Activated CD4-positive, CD25-positive, alpha-beta regulatory T cell treated with anti-CD3 and anti-CD28 coated beads, Interleukin-2, amount 50 U/mL, for 24 hours (primary cell): ENCODE measurements around the gene PIK3CD.
"Not testable (repeated sequence)": the region's sequence is repeated elsewhere in the genome, so short reads cannot be mapped to it uniquely, and the experiment has no call there.

Experiments
- ATAC-seq, 2 donors: fragments of 150-1000 bp; cut with Tn5 transposase; one replicate each; pipeline ENCODE4 v1.10.0; 2021; ENCODE audit warnings: mild to moderate bottlenecking in 1 of 2, moderate library complexity in 1 of 2

The PIK3CD gene

GRCh38 chr1:9654834-9655723, 3.5 kb downstream of the PIK3CD start:
- peak; percentile 62 to 63 for ATAC-seq

GRCh38 chr1:9655836-9656235, 4.3 kb downstream of the PIK3CD start:
- no peak for ATAC-seq

GRCh38 chr1:9657521-9658032, 6.0 kb downstream of the PIK3CD start:
- no peak for ATAC-seq

- no peak for ATAC-seq
Observed at GRCh38 chr1:9658199-9658598, 6.7 kb downstream of the PIK3CD start.

GRCh38 chr1:9659328-9659727, 7.8 kb downstream of the PIK3CD start:
- ATAC-seq, result no peak

GRCh38 chr1:9663257-9663656, 11.7 kb downstream of the PIK3CD start:
- no peak for ATAC-seq

GRCh38 chr1:9665193-9665592, 13.7 kb downstream of the PIK3CD start:
- ATAC-seq, result no peak

GRCh38 chr1:9668080-9668479, 16.5 kb downstream of the PIK3CD start:
- no peak for ATAC-seq

- peak; percentile 73 to 80 for ATAC-seq
Observed at GRCh38 chr1:9670085-9670484, 18.6 kb downstream of the PIK3CD start.

GRCh38 chr1:9671377-9672140, 20.0 kb downstream of the PIK3CD start:
- peak; percentile 81 to 95 for ATAC-seq

- no peak for ATAC-seq
Observed at GRCh38 chr1:9672444-9672843, 20.9 kb downstream of the PIK3CD start.

- ATAC-seq, result no peak
Observed at GRCh38 chr1:9675393-9675792, 23.9 kb downstream of the PIK3CD start.

- not testable (repeated sequence) for ATAC-seq
Observed at GRCh38 chr1:9676128-9676527, 24.6 kb downstream of the PIK3CD start.

- no peak for ATAC-seq
Observed at GRCh38 chr1:9676815-9677393, 25.4 kb downstream of the PIK3CD start.

- no peak for ATAC-seq
Observed at GRCh38 chr1:9680091-9680490, 28.6 kb downstream of the PIK3CD start.

- ATAC-seq, result no peak
Observed at GRCh38 chr1:9680828-9681227, 29.3 kb downstream of the PIK3CD start.

- ATAC-seq, result no peak
Observed at GRCh38 chr1:9684801-9685200, 33.3 kb downstream of the PIK3CD start.

- peak; percentile 67 to 75 for ATAC-seq
Observed at GRCh38 chr1:9687120-9687873, 35.8 kb downstream of the PIK3CD start.

GRCh38 chr1:9687874-9688582, 36.5 kb downstream of the PIK3CD start:
- no peak for ATAC-seq

GRCh38 chr1:9688599-9688998, 37.1 kb downstream of the PIK3CD start:
- ATAC-seq, result no peak

GRCh38 chr1:9689011-9689706, 37.6 kb downstream of the PIK3CD start:
- peak; percentile 76 to 77 for ATAC-seq
